ENCODE data around the gene SARM1.

Gene SARM1

DNA sequence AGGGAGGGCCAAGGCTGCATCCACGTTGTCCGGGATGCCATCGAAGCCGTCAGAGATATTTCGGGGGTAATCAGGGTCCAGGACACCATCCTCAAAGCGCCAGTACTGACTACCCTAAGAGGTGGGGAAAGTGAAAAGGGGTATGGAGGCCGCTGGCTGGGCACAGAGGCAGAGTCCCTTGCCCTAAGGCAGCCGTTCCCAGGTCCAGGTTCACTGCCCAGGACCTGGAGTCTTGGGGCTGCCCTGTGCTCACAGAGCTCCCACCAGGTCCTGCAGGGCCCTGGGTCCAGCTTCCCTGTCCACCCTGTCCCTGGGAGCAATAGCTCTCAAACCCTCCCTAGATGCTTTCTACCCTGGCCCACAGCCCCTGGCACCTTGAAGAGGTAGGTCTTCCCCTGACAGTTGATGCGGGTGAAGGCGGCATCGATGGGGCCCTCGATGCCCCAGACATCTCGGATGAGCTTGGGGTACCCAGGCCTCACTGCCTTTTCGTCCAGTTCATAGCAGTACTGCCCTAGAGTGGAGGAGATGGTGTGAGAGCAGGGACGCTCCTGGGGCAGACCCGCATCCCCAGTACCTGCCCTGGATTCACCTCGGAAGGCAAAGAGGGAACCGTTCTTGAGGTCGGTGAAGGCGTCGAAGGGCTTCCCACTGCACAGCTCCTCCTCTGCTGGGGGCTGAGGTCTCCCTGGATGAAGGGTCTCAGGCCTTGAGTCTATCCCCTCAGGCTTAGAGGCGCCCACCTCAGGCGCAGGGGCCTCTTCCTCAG is 2.4 kb upstream of the SARM1 start:
- DNase-seq (ENCODE audit: low read depth), result no peak

DNA sequence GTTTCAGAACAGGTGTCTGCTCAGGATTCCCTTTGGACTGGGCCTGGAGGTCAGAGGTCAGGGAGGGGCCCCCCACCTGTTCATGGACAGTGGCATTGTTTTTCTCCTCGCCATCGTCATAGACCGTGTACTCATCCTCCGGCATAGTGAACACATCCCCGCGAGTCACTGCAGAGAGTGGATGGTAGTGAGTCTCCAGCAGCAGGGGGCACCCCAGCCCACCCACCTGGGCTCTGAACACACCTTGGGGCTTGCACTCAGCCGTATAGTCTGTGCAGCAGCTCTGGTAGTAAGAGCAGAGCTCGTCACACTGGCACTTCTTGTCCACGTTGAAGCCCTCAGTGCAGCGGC is 1.8 kb upstream of the SARM1 start:
- no peak for DNase-seq (ENCODE audit: low read depth)

DNA sequence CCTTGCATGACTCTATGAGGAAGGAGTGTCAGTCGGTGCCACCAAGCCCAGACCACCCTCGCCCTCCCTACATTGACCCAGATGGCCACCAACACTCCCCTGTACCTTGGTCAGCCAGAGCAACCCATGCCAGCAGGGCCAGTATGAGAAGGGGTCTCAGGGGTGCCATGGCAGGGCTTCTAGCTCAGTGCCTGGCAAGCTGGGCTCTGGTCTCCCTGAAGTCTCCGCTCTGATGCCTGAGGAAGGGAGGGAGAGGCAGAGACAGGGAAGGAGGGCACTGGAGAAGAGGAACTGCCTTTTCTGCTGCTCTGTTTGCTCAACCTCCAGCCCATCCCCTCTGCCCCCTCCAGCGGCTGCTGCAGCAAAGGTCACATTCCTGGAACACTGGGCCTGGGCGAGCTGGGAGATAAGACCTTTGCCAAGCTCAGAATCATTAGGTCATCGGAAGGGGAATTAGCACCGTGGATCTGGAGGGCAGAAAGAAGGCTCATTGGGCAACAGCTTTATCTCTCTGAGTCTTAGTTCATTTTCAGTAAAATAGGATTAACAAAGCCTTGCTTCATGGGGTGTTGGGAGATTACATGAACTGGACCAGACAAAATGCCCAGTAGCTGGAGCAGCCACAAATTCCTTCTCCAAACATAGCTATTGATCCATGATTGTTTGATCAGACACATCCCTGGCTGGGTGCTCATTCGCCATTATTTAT is 1.3 kb upstream of the SARM1 start, which contains the start of gene VTN:
TSS of gene VTN (minus strand) at position 273 of the 709 bp plus-strand sequence. CDS start at position 169, 104 bp downstream.
- DNase-seq (ENCODE audit: low read depth), result peak; percentile 43

DNA sequence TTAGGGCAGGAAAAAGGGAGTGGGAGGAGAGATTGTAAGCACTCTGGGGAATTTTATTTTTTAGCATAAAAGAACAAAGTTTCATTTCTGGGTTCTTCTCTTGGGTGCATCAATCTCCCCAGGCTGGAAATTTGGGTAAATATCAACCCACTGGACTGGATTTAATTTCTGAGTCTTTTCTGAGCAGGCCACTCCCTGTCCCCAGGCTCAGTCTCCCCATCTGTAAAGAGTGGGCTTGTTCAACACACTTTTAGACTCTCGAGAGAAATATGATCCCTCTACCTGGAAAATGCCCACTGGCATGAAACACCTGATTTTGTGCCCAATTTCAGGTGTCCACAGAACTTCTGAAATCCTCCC is 770 bp upstream of the SARM1 start:
- no peak for DNase-seq (ENCODE audit: low read depth)

DNA sequence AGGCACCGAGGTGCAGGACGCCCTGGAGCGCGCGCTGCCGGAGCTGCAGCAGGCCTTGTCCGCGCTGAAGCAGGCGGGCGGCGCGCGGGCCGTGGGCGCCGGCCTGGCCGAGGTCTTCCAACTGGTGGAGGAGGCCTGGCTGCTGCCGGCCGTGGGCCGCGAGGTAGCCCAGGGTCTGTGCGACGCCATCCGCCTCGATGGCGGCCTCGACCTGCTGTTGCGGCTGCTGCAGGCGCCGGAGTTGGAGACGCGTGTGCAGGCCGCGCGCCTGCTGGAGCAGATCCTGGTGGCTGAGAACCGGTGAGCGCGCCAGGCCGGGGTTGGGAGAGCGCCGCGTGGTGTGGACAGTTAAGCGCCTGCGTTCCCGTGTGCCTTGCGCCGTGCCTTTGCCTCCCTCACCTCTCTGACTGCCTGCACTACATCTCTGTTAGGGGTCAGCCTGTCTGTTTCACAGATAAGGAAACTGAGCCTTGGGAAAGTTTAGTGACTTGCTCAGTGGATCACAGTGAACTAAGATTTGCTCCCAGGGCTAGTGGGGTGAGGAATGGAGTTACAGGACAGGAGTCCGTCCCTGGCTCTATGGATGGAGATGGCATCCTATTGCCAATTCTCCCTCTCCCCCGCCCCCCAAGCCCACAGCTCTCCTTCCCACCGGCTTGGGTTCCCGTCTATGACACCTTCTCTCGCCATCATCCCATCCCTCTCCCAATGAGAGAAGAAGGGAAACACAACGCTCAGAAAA is 880 bp downstream of the SARM1 start:
- peak; percentile 61 for DNase-seq (ENCODE audit: low read depth)

DNA sequence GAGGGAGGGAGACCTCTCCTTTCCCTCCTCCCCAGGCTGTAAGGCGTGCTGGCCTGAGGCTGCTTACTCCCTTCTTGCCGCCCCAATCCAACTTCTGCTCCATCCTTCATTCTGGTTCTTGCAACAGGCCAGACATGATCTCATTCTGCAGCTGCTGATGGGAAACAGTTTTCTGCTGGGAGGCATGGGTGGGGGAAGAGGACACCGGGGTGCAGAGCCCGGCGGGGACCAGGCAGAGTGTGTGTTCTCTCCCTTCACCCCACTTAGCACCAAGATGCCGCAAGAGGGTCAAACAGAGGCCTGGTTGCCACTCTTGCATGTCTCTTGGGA is 1.4 kb downstream of the SARM1 start:
- DNase-seq (ENCODE audit: low read depth), result no peak

DNA sequence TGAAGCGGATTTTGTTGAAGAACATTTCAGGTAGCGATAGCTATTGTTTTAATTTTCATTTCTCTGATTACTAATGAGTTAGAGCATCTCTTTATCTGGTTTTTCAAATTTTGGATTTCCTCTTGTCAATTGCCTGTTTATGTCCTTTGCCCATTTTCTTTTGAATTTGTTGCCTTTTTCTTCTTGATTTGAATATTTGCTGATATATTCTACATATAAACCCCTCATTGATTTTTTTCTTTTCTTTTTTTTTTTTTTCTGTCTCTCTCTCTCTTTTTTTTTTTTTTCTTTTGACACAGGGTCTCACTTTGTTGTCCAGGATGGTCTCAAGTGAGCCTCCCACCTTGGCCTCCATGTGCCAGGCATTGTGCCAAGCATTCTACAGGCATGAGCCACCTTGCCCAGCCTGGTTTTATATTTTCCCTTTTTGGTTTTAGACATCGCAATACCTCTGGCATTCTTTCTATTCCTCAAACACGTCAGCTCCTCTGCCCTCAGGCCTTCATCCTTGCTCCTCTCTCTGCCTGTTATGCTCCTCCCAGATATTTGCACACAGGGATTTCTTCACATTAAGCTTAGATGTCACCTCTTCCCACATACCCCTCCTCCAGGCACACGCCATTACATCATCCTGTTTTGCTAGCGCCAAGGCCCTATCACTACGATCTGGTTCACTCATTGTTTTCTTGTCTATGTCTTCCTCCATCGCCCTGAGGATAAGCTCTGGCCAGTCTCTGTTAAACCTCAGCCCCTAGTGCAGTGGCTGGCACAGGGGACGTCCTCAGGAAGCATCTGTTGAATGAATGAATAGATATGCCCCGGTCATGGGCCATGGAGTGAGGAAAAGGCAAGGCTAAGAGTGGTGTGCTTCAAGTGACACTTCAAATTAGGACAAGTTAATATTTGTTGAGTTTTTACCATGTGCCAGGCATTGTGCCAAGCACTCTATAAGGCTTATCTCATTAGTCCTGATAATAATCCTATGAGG is 8.6 kb downstream of the SARM1 start:
- DNase-seq (ENCODE audit: low read depth), result peak; percentile 96

DNA sequence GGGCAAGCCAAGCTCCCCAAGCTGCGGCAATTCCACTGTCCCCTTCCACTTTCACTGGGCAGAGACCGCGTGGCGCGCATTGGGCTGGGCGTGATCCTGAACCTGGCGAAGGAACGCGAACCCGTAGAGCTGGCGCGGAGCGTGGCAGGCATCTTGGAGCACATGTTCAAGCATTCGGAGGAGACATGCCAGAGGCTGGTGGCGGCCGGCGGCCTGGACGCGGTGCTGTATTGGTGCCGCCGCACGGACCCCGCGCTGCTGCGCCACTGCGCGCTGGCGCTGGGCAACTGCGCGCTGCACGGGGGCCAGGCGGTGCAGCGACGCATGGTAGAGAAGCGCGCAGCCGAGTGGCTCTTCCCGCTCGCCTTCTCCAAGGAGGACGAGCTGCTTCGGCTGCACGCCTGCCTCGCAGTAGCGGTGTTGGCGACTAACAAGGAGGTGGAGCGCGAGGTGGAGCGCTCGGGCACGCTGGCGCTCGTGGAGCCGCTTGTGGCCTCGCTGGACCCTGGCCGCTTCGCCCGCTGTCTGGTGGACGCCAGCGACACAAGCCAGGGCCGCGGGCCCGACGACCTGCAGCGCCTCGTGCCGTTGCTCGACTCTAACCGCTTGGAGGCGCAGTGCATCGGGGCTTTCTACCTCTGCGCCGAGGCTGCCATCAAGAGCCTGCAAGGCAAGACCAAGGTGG is 9.8 kb downstream of the SARM1 start:
- DNase-seq (ENCODE audit: low read depth), result no peak

DNA sequence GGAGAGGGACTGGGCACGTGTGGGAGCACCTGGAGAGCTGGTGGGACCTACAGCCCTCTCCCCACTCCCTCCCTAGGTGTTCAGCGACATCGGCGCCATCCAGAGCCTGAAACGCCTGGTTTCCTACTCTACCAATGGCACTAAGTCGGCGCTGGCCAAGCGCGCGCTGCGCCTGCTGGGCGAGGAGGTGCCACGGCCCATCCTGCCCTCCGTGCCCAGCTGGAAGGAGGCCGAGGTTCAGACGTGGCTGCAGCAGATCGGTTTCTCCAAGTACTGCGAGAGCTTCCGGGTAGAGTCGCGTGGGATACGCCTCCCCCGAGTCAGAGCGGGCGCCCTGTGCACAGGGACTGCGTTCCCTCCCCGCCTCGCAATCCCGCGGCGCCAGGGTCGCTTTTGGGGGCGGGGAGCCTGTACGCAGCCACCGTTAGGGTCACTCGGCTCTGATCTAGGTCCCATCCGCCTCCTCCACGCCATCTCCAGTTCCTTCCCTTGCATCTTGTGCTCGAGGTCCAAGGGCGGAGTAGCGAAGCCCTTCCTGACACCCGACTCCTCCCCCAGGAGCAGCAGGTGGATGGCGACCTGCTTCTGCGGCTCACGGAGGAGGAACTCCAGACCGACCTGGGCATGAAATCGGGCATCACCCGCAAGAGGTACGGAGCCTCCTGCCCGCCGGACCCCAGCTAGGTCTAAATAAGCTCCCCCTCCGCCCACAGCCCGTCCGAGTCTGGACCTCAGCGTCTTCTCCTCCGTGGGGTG is 13.0 kb downstream of the SARM1 start:
- no peak for DNase-seq (ENCODE audit: low read depth)

DNA sequence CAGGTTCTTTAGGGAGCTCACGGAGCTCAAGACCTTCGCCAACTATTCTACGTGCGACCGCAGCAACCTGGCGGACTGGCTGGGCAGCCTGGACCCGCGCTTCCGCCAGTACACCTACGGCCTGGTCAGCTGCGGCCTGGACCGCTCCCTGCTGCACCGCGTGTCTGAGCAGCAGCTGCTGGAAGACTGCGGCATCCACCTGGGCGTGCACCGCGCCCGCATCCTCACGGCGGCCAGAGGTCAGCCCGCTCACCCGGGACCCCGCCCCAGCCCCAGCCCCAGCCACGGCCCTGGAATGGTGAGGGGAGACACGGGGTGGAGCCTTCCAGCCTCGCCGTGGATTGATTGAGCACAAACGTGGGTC is 13.5 kb downstream of the SARM1 start:
- DNase-seq (ENCODE audit: low read depth), result no peak

- no peak for DNase-seq (ENCODE audit: low read depth)
Observed at GRCh38 chr17:28385406-28385805, 13.9 kb downstream of the SARM1 start.

DNA sequence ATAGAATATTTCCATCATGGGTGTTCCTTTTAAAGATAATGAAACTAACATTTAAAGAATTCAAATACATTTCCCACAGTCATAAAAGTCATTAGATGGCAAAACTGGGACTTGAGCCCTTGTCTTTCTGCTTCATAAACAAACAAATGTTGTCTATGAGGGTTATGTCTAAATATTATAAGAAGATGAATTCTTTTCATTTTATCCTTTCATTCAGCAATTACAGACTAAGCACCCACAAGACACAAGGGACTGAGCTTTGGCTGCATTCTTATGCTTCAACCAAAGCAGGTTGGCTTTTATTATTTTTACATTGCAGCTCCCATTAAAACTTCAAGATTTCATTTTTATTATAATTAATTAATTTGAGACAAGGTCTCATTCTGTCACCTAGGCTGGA is 14.9 kb downstream of the SARM1 start:
- DNase-seq (ENCODE audit: low read depth), result no peak

DNA sequence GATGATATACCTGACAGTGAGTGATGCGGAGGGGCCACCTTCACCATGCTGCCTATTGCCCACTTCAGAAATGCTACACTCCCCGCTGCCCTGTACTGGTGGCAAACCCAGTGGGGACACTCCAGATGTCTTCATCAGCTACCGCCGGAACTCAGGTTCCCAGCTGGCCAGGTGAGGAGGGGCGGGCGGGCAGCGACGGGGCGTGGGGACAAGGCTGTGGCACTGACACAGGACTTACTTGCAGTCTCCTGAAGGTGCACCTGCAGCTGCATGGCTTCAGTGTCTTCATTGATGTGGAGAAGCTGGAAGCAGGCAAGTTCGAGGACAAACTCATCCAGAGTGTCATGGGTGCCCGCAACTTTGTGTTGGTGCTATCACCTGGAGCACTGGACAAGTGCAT is 16.6 kb downstream of the SARM1 start:
- no peak for DNase-seq (ENCODE audit: low read depth)

- no peak for DNase-seq (ENCODE audit: low read depth)
Observed at GRCh38 chr17:28390141-28390540, 18.6 kb downstream of the SARM1 start.

DNA sequence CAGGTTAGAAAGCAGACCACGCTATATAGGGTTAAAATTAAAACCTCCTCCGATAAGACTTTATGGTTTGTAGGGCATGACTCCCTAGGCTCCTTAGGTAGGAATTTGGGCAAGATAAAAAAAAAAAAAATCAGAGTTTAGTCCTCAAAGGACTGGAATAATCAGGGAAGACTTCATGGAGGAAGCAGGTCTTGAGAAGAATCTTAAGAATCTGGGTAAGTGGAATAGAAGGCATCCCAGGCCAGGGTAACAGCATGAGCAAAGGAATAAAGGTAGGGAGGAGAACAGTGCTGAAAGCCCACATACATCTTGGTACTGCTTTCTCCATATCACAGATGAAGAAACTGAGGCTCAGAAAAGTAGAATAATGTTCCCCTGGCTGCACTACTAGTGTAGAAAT is 19.1 kb downstream of the SARM1 start:
- DNase-seq (ENCODE audit: low read depth), result no peak

DNA sequence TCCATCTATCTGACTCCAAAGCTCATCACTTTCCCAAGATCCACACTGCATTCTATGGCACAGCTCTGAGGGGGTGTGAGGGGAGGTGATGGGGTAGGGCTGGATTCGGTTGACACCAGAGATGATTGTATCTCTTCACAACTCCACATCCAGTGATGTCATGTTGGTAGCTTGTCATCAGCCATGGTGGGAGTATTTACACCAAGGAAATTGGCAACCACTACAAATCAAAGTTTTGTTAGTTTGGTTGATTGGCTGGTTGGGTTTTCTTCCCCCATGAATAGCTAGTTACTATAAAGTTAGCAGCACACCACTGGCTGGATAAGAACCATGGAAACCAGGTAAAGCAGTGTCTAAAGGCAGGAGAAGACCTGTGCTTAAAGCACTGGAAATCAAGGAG is 19.5 kb downstream of the SARM1 start:
- DNase-seq (ENCODE audit: low read depth), result no peak

- no peak for DNase-seq (ENCODE audit: low read depth)
Observed at GRCh38 chr17:28391401-28391800, 19.9 kb downstream of the SARM1 start.

GRCh38 chr17:28392491-28392890 is 21.0 kb downstream of the SARM1 start:
- no peak for DNase-seq (ENCODE audit: low read depth)

- peak; percentile 44 for DNase-seq (ENCODE audit: low read depth)
Observed at GRCh38 chr17:28394337-28395116, 23.0 kb downstream of the SARM1 start.

DNA sequence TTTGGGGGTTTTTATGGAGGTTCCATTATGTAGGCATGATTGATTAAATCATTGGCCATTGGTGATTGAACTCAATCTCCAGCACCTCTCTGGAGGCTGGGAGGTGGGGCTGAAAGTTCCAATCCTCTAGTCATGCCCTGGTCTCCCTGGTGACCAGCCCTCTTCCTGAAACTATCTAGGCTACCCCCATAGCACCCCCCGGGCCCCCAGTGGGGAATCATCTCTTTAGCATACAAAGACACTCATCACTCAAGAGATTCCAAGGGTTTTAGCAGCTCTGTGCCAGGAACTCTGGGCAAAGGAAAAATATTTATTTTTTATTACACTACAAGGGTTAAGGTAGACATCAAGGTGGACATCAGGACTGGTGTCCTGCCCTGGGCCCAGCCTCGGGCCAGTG is 23.9 kb downstream of the SARM1 start:
- DNase-seq (ENCODE audit: low read depth), result no peak
